Measurements from ENCODE around the gene MMP25.
"Not testable (repeated sequence)": the region's sequence is repeated elsewhere in the genome, so short reads cannot be mapped to it uniquely, and the experiment has no call there.

Gene MMP25

DNA sequence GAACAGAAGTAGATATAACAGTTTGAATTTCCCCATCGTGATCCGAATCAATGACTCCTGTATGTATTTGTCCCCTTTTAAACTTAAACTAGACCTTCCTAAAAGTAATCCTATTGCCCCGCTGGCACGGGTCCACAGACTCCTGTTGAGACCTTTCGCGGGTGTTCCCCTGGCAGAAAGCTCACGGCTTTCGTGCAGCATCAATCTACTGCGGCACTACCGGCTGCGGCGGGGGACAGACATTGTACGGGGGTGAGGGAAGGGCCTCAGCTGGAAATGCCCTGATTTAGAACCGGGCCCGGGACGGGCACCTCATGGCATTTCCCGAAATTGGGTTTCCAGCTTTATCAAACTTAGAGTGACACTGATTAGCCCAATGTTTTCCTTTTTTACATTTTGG lies 33.7 kb downstream of the MMP25 start:
- TF ChIP-seq, protein P1, sequence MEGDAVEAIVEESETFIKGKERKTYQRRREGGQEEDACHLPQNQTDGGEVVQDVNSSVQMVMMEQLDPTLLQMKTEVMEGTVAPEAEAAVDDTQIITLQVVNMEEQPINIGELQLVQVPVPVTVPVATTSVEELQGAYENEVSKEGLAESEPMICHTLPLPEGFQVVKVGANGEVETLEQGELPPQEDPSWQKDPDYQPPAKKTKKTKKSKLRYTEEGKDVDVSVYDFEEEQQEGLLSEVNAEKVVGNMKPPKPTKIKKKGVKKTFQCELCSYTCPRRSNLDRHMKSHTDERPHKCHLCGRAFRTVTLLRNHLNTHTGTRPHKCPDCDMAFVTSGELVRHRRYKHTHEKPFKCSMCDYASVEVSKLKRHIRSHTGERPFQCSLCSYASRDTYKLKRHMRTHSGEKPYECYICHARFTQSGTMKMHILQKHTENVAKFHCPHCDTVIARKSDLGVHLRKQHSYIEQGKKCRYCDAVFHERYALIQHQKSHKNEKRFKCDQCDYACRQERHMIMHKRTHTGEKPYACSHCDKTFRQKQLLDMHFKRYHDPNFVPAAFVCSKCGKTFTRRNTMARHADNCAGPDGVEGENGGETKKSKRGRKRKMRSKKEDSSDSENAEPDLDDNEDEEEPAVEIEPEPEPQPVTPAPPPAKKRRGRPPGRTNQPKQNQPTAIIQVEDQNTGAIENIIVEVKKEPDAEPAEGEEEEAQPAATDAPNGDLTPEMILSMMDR (IDR thresholded peaks at IDR 0.05; ENCODE audit: poor library complexity, severe bottlenecking), result no peak
- DNase-seq (ENCODE audit: low spot score), result no peak
- H3K9me3 ChIP-seq (ENCODE audit: severe bottlenecking), result no peaks in the 10 kb centered on the region
- no peaks in the 10 kb centered on the region for H3K4me1 ChIP-seq (ENCODE audit: insufficient read depth, poor library complexity, severe bottlenecking)
- H3K36me3 ChIP-seq (ENCODE audit: low read depth), result no peaks in the 10 kb centered on the region
- H3K27ac ChIP-seq (ENCODE audit: poor library complexity, severe bottlenecking), result no peak overlapping the region
- no peak for ATAC-seq (ENCODE audit: low read depth)
- peaks cover 13% of the 10 kb centered on the region for H3K27me3 ChIP-seq (ENCODE audit: insufficient read depth, poor library complexity, severe bottlenecking)
- H3K4me3 ChIP-seq (ENCODE audit: severe bottlenecking), result no peak overlapping the region

DNA sequence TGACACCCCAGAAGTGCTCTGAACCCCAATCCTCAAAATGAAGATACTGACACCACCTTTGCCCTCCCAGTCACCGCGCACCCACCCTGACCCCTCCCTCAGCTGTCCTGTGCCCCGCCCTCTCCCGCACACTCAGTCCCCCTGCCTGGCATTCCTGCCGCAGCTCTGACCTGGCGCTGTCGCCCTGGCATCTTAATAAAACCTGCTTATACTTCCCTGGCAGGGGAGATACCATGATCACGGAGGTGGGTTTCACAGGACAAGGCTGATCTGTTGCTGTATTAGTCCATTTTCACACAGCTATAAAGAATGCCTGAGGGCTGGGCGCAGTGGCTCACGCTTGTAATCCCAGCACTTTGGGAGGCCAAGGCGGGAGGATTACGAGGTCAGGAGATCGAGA lies 35.6 kb downstream of the MMP25 start:
- not testable (repeated sequence) for H3K27ac ChIP-seq (ENCODE audit: poor library complexity, severe bottlenecking); H3K9me3 ChIP-seq (ENCODE audit: severe bottlenecking); DNase-seq (ENCODE audit: low spot score); H3K36me3 ChIP-seq (ENCODE audit: low read depth); H3K4me3 ChIP-seq (ENCODE audit: severe bottlenecking); H3K27me3 ChIP-seq (ENCODE audit: insufficient read depth, poor library complexity, severe bottlenecking); H3K4me1 ChIP-seq (ENCODE audit: insufficient read depth, poor library complexity, severe bottlenecking); ATAC-seq (ENCODE audit: low read depth)

DNA sequence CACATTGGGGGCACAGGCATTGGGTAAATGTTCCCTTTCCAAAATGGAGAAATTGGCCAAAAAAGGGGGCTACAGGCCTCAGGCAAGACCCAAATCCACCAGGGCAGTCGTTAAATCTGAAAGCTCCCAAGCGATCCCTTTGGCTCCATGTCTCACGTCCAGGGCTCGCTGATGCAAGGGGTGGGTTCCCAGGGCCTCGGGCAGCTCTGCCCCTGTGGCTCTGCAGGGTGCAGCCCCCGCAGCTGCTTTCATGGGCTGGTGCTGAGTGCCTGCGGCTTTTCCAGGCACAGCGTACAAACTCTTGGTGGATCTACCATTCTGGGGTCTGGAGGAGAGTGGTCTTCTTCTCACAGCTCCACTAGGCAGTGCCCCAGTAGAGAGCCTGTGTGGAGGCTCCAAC lies 37.0 kb downstream of the MMP25 start:
- not testable (repeated sequence) for DNase-seq (ENCODE audit: low spot score); H3K4me3 ChIP-seq (ENCODE audit: severe bottlenecking); H3K4me1 ChIP-seq (ENCODE audit: insufficient read depth, poor library complexity, severe bottlenecking); H3K9me3 ChIP-seq (ENCODE audit: severe bottlenecking); H3K36me3 ChIP-seq (ENCODE audit: low read depth); H3K27ac ChIP-seq (ENCODE audit: poor library complexity, severe bottlenecking); ATAC-seq (ENCODE audit: low read depth); H3K27me3 ChIP-seq (ENCODE audit: insufficient read depth, poor library complexity, severe bottlenecking)

DNA sequence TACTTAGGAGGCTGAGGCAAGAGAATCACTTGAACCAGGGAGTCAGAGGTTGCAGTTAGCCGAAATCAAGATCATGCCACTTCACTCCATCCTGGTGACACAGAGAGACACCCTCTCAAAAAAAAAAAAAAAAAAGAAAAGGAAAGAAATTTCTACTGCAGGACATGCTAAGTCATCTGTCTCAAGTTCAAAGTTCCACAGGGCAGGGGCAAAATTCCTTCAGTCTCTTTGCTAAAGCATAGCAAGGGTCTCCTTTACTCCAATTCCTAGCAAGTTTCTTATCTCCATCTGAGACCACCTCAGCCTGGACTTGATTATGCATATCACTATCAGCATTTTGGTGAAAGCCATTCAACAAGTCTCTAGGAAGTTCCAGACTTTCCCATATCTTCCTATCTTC lies 38.1 kb downstream of the MMP25 start:
- TF ChIP-seq, protein P1 (IDR thresholded peaks at IDR 0.05; ENCODE audit: poor library complexity, severe bottlenecking), result no peak

DNA sequence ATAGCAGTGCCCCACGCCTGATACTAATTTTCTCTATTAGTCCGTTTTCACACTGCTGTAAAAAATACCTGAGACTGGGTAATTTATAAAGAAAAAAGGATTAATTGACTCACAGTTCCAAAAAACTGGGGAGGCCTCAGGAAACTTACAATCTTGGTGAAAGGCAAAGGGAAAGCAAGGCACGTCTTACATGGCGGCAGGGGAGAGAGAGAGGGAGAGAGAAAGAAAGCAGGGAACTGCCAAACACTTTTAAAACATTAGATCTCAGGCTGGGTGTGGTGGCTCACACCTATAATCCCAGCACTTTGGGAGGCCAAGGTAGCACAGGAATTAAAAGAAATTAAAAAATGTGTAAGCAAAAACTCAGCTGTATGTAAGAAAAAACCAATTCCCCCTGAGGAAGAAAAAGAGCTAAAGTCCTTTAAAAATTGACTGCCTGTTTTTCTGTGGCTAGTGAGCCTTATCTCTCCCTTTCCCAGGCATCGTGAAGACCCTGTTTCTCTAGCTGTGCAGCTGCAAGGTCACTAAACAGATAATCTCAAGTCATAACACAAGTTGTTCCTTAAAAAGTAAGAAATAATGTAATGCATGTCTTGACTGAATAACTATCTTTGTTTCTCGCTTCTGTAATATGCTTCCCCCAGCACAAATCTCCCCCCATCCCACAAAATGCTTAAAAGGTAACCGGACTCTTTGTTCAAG lies 38.8 kb downstream of the MMP25 start:
- H3K4me1 ChIP-seq (ENCODE audit: insufficient read depth, poor library complexity, severe bottlenecking), result no peaks in the 10 kb centered on the region
- DNase-seq (ENCODE audit: low spot score) (no peak), ATAC-seq (ENCODE audit: low read depth) (no peak)
- no peaks in the 10 kb centered on the region for H3K36me3 ChIP-seq (ENCODE audit: low read depth)
- no peaks in the 10 kb centered on the region for H3K9me3 ChIP-seq (ENCODE audit: severe bottlenecking)
- H3K4me3 ChIP-seq (ENCODE audit: severe bottlenecking), result no peak overlapping the region
- TF ChIP-seq, protein P1 (IDR thresholded peaks at IDR 0.05; ENCODE audit: poor library complexity, severe bottlenecking), result no peak
- H3K27me3 ChIP-seq (ENCODE audit: insufficient read depth, poor library complexity, severe bottlenecking), result no peaks in the 10 kb centered on the region
- H3K27ac ChIP-seq (ENCODE audit: poor library complexity, severe bottlenecking), result no peak overlapping the region

More for the DNA sequence above, 38.1 kb downstream of the MMP25 start:
- Histone ChIP-seq H3K9me3 (ENCODE audit: severe bottlenecking) (no peaks in the 10 kb centered on the region), H3K4me3 (ENCODE audit: severe bottlenecking) (no peak overlapping the region), H3K27ac (ENCODE audit: poor library complexity, severe bottlenecking) (no peak overlapping the region), H3K36me3 (ENCODE audit: low read depth) (no peaks in the 10 kb centered on the region), H3K4me1 (ENCODE audit: insufficient read depth, poor library complexity, severe bottlenecking) (no peaks in the 10 kb centered on the region), H3K27me3 (ENCODE audit: insufficient read depth, poor library complexity, severe bottlenecking) (peaks cover 6% of the 10 kb centered on the region)
- DNase-seq (ENCODE audit: low spot score) (no peak), ATAC-seq (ENCODE audit: low read depth) (no peak)

Data from RWPE2 (cell line).